ENCODE results near the gene STX5.
A peak's percentile ranks its signal among the peaks of the same experiment; 100 is the strongest.
"Not testable (repeated sequence)": the region's sequence is repeated elsewhere in the genome, so short reads cannot be mapped to it uniquely, and the experiment has no call there.

Gene STX5

GRCh38 chr11:62828130-62828529 lies 3.7 kb downstream of the STX5 start:
- DNase-seq, result not testable (repeated sequence)

- DNase-seq, result no peak
Measured at GRCh38 chr11:62823677-62824076, 8.2 kb downstream of the STX5 start.

- DNase-seq, result no peak
Measured at GRCh38 chr11:62817129-62817528, 14.7 kb downstream of the STX5 start.

GRCh38 chr11:62816557-62816956 lies 15.3 kb downstream of the STX5 start:
- DNase-seq, result peak; percentile 50 to 59

- DNase-seq, result no peak
Measured at GRCh38 chr11:62811659-62812058, 20.2 kb downstream of the STX5 start.

- no peak for DNase-seq
Measured at GRCh38 chr11:62810748-62811147, 21.1 kb downstream of the STX5 start.

GRCh38 chr11:62806611-62807121 lies 25.2 kb downstream of the STX5 start:
- DNase-seq, result peak; percentile 52 to 63

GRCh38 chr11:62805961-62806441 lies 25.9 kb downstream of the STX5 start:
- no peak for DNase-seq

- peak; percentile 89 for DNase-seq
Measured at GRCh38 chr11:62805076-62805892, 26.6 kb downstream of the STX5 start, which contains the start of gene NXF1. TSS of gene NXF1 (minus strand) at chr11:62805440. CDS start at chr11:62805356, 84 bp downstream.

GRCh38 chr11:62804310-62805075 lies 27.4 kb downstream of the STX5 start:
- peak; percentile 20 to 38 for DNase-seq

GRCh38 chr11:62801071-62801470 lies 30.8 kb downstream of the STX5 start:
- DNase-seq, result no peak

GRCh38 chr11:62799486-62799885 lies 32.4 kb downstream of the STX5 start:
- DNase-seq, result no peak

- no peak for DNase-seq
Measured at GRCh38 chr11:62796281-62796680, 35.6 kb downstream of the STX5 start.

- DNase-seq, result no peak
Measured at GRCh38 chr11:62794201-62794775, 37.6 kb downstream of the STX5 start.

- no peak for DNase-seq
Measured at GRCh38 chr11:62792202-62792575, 39.7 kb downstream of the STX5 start.

GRCh38 chr11:62791501-62792201 lies 40.2 kb downstream of the STX5 start, which contains the start of gene TMEM223:
TSS of gene TMEM223 (minus strand) at chr11:62792006. CDS start at chr11:62791994, 12 bp downstream.
- DNase-seq, result peak; percentile 66 to 76

- no peak for DNase-seq
Measured at GRCh38 chr11:62789576-62789975, 42.3 kb downstream of the STX5 start.

GRCh38 chr11:62788991-62789390 lies 42.9 kb downstream of the STX5 start:
- DNase-seq, result no peak

- DNase-seq, result peak; percentile 86 to 92
Measured at GRCh38 chr11:62787005-62787759, 44.7 kb downstream of the STX5 start, which contains the start of gene TMEM179B. TSS of gene TMEM179B (plus strand) at chr11:62787402. CDS start at chr11:62787432, 30 bp downstream.

- DNase-seq, result peak; percentile 66 to 85
Measured at GRCh38 chr11:62786318-62787004, 45.4 kb downstream of the STX5 start.

- no peak for DNase-seq
Measured at GRCh38 chr11:62782753-62783152, 49.1 kb downstream of the STX5 start.
